GM19455 (cell line): ENCODE measurements around the gene IL17RA.

Experiments
- ATAC-seq: cut with Tn5 transposase; IDR thresholded peaks from one replicate; pipeline ENCODE4 v1.9.1; 2021; ENCODE audit not compliant: unreplicated experiment

The IL17RA gene

DNA sequence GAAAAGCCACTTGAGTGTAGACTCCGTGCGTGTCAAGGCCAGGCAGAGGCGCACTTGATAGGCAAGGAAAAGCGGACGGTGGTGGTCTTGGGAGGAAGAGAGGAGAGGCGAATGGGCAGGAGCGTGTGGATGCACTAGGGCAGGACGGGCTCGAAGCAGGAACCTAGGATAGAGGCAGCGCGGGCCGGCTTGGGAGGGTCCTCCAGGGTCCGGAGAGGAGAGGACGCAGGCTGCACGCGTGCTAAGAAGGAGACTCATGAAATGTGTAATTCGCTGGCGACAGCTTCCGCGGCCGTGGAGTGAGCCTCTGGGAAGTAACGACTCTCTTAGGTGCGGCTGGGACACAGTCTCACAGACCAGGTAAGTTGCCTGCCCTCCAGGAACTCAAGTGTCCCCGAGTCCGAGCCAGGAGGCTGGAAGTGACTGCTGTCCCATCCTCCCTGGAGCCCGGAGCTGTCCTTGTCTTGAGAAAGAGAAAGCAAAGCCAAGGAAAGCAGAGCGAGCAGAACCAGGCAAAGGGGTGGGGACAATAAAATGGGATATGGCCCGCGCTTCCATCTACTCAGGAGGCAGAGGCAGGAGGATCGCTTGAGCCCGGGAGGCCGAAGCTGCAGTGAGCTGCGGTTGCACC, 874 bp upstream of the IL17RA start:
- ATAC-seq = no peak

DNA sequence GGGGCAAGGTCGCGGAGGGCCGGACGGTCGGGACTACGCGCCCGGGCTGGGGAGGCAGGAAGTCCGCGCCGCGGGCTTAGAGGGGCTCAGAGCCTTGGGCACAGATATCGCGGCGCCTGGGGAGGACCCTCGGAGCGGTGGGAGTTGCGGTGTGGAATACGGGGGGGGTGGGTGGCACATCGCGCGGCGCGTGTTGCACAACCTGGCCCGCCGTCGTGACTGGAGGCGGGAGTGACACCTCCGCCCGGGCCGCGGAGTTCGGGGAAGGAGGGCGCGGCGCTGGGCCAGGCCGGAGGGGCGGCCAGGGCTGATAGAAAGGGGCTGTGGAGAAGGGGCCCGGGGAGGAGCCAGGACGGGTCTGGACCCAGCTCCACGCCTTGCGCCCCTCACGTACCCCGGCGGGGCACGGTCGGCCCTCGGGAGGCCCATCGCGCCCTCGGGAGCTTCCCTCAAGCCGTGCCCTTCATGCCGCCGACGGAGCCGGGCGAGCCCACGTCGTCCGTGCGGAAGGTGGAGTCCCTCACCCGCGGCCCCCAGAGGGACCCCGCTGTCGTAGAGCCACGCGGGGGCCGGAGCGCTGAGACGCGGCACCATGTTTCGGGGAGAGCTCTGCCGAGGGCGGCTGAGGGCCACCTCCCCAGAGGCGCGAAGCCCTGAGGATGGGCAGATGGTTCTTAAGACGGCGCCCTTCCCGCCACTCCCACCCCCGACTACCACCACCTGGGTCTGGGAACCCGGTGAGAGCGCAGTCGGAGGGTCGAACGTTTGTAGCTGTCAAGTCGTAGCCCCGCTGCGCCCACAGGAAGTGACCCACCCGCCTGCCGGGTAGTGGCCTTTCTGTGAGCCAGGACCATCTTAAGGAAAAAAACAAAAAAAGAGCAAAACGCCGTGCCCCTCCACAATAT, 729 bp downstream of the IL17RA start:
- peak; percentile 19 for ATAC-seq

DNA sequence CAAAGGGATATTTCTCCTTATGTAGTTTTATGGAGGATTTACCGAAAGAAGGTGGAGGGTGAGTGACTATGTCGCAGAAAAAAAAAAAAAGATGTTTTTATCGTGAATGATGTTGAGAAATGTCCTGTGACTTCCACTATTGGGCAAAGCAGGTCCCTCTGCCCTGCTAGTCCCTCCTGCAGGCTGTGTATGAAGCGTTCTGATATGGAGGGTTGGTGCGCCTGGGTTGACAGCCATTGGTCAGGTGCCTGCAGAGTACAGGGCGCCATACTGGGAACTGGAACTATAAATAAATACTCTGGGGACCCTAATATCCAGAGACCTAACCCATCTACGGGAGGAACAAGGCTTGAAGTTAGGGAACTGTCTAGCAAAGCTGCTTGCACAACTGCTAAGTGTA, 1.5 kb downstream of the IL17RA start:
- ATAC-seq = no peak

DNA sequence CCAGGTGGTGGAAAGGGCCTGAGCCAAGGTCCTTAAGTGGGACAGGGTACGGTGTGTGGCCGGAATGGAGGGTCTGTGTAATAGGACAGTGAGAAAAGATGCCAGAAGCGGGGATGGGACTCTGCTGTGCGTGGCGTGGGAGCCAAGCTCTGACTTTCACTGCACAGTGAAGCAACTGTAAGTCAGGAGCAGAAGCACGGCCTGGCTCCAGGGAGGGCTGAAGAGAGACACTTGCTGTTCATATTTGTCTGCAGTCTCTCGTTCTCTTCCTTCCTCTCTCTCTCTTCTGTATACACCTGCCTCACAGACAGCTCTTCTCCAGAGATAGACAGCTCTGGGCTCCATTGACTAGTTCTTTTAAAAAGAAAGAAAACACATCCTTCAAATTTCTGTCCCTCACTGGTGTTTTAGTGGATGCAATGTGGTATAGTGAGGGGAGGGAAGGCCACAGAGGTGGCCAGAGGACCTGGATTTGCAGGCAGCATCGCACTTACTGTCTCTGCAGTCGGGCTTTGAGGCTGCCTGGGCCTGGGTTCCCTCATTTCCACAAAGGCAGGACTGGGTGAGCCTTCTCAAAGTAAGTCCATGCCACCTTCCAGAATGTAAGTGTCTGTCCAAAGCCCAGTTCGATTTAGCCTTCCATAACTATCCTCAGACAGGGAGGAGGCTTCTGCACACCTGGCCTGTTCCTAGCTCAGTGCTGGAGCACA, 2.1 kb downstream of the IL17RA start:
- ATAC-seq = no peak

DNA sequence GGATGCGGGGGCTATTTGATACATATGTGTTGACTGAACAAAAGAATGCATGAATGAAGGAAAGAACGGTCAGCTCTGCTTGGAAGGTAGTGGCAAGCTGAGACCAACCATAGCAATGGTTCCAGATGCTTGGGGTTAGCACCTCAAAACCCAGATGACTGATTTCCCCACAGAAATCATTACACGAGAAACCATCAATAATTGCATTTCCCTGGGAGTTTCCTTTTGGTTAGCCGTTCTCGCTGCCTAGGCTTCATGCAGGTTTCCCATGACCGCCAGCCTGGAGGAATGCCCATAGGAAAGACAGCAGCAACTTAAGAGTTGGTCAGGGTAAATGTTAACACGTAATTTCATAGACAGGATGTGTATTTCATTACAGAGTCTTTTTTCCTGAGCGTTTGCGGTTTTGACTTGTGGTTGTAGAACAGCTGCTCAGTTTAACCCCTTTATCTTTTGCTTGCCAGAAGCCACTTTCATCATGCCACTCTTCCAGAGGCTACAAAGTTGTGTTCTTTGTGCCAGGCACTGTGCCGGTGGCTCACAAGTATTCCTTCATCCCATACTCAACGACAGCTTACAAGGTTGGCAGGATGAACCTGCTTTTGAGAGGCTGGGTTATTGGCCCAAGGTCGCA, 2.8 kb downstream of the IL17RA start:
- no peak for ATAC-seq

DNA sequence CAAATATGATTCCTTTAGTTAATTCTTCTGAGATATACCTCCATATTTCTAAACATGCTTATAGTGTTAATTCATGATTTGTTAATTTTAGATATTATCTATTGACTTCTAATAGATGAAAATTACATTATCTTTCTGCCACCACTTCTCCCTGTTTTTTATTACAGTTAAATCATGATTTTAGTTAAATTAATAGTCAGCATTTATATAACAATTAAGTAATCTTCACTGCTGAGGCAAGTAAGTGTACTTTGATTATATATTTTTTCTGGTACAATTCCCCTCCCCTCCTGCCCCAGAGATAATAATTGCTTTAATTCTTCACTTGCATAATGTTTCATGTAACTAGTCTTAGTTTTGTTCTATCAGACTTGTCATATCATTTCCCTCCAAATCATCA, 5.8 kb downstream of the IL17RA start:
- no peak for ATAC-seq

DNA sequence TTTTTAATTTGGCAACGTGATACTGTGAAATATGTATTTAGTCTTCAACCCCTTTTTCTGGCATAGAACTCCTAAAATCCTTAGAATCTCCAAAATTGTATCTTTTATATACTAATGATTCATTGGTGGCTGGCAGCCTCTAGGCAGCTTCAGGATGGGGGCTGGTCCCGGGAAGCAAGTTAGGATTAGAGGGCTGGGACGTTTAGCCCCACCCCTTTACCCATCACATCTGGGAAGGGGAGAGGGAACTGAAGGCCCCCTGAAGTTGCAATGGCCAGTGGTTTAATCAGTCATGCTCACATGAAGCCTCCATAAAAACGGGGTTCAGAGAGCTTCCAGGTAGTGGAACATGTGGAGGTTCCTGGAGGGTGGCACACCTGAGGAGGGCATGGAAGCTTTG, 7.1 kb downstream of the IL17RA start:
- ATAC-seq = no peak

DNA sequence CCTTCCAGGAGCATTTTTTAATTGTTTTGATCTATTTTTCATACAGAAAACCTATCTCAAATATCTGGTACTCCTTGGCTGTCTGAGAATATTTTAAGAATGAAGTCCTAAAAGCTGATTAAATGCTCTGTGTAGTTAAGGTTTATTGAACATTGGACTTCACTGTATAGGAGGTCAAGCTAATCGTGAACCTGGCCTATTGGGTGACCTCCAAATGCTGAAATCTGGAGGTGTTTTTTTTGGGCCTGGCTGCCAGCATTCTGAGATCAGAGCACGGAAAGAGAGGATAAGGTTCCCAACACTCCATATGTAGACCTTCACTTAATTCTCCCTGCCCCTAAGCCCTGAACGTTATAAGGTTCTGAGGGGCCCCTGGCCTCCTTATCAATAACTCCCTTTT, 8.3 kb downstream of the IL17RA start:
- ATAC-seq = no peak

DNA sequence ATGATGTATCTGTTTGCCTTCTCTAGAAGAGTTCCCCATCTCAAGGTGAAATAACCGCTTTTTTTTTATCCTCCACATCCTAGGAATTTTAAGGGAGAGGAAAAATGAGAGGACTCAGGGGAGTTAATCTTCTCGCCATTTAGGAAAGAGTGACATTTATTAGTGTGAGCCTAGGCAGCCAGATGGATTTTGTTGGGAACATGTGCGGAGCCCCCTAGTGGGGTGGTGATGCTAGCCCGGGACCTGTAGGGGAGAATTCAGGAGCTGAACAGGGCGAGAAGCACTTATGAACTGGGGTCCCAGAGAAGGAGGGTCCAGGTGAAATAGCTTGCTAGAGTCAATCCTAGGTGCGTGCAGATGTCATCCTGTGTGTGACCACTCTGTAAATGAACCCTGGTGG, 10.7 kb downstream of the IL17RA start:
- no peak for ATAC-seq

DNA sequence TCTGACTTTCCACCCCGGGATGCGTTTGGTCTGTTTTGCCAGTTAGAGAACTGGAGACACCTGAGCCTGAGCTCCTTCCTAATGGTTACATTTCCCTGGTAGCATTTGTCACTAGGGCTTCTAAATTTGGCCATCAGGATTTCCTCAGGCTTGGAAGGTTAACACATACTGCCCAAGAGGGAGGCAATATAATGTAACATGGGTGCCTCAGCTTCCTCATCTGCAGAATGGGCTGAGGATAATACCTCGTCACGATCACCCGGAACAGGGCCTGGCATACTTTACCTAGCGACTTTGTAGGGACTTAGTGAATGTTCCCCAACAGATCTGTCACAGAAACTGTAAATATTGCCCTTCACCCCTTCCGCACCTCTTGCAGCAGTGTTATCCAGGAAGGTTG, 11.3 kb downstream of the IL17RA start:
- no peak for ATAC-seq

DNA sequence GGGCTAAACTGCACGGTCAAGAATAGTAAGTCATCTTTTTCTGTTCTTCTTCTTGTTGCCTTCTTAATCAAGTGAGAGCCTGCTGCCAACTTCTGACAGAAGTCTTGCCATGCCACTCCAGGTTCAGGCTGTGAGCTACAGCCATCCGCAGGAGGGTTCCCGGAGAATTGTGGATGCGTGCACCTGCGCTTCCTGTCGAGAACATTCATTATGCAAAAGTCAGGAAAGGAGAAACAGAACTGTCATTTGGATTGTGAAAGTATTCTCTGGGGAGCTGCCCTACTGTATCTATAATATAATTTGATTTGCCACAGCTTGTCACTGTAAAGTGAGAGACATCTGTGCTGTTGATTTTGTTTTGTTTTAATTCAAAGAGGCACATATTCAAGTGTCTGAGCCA, 12.3 kb downstream of the IL17RA start:
- no peak for ATAC-seq

DNA sequence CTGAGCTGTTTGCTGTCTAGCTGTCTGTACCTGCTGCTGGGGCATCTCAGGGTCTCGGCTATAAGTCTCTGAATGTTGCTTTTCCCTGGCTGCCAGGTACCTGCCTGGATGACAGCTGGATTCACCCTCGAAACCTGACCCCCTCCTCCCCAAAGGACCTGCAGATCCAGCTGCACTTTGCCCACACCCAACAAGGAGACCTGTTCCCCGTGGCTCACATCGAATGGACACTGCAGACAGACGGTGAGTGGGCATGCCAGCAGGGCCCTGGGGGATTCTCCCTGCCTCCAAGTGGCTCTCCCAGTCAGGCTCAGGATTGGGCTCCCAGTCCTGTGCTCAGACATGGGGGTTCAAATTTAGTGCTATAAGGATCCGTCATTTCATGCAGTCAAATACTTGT, 12.9 kb downstream of the IL17RA start:
- no peak for ATAC-seq

DNA sequence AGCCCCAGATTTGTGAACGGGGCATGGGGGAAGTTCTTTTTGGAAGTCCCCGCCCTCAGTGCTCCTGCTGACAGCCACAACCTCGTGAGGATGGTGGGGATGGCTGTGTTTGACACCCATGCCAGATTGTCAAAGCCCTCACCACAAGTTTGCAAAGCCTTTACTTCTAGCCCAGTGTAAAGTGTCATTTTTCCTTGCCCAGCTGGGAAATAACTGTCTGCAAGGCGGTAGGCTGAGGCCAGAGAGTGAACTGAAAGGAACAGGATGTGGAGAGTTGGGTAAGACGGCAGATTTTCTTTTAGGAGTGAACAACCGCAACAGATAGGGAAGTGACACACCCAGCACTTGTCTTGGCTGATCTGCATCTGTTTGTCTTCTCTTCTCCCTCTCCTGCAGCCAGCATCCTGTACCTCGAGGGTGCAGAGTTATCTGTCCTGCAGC, 13.6 kb downstream of the IL17RA start:
- no peak for ATAC-seq

DNA sequence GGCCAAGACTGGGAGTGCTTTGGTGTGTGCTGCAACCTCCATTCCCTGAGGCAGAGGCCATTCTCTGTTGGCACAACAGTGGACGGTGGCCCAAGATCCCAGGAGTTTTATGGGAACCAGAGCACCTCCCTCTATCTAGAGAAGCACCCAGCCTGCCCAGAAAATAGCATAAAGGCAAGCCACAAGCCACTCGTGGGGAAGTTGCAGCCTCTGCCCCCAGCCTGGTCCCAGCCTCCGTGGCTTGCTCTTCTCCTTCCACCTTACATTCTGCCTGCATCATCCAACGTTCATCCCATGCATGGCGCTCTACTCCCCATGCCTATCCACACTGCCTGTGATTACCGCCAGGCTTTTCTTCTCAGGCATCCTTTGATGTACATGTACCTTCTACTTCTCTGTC, 15.8 kb downstream of the IL17RA start:
- no peak for ATAC-seq

DNA sequence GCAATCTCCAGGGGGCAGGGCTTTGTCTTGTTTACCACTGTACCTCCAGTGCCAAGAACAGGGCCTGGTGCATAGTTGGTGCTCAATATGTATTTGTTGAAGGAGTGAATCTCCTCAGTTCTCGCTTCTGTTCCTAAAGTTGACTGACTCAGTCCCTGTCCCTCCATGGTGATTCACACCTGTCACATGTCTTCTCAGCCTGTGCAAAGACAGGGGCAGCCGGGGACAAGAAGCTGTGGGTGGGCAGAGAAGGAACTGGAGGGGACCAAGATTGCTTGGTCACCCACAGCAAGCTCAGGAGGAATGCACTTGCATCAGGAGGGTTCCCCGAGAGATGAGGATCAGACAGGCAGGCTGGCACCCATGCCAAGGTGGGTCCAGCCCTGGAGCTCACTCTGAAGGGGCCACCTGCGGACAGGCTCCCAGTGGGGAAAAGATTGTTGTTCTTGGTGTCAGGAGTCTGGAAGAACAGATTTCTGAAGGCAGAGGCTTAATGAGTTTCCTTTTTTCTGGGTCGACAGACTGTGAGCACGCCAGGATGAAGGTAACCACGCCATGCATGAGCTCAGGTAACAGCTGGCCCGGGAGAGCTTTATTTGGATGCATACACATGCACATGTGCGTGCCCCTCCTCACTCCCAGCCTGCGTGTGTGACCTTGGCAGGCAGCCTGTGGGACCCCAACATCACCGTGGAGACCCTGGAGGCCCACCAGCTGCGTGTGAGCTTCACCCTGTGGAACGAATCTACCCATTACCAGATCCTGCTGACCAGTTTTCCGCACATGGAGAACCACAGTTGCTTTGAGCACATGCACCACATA, 16.9 kb downstream of the IL17RA start:
- no peak for ATAC-seq

DNA sequence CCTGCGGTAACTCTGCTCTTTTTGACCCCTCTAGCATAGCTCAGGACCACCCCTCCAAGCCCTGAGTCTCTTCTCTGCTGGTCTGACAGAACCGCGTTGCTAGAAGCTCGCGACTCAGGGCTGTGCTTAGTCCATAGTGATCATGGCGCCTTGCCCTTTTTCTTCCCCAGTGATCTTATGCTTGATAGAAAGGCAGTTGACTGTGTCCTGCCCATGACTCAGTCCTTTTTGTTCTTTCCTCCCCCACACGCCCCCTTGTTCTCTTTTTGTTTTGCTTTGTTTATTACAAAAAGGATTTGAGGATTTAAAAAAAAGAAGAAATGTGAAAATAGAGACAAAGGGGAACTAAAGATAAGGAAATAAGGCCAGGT, 17.5 kb downstream of the IL17RA start:
- no peak for ATAC-seq

DNA sequence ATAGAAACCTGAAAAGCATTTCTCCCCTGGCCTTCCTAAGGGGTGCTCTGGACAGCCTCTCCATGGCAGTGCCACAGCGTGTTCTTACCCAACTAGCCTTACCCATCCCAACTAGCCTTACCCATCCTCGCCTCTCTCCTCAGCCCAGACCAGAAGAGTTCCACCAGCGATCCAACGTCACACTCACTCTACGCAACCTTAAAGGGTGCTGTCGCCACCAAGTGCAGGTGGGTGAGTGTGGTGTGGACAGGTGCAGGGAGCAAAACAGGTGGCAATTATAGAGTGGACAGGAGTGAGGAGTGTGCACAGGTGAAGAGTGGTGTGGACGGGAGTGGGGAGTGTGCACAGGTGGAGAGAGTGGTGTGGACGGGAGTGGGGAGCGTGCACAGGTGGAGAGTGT, 18.6 kb downstream of the IL17RA start:
- no peak for ATAC-seq

DNA sequence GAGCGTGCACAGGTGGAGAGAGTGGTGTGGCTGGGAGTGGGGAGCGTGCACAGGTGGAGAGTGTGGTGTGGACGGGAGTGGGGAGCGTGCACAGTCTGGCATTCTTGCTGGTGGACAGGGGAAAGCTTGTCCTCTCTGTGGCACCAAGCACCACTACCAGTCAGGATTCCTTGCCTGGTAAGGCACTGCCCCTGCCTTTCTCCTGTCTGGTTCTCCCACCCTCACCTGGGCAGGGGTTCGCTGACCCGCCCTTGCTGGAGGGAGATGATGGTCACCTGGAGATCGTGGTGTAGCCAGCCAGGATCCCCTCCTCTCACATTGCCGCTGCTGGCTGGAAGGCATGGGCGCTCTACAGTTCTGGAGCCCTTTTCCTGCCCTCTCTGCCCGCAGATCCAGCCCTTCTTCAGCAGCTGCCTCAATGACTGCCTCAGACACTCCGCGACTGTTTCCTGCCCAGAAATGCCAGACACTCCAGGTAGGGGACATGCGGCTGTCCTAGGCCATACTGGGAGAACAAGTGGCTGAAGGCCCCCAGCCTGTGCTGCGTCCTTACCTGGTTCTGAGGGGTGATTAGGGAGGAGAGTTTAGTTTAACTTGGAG, 19.6 kb downstream of the IL17RA start:
- ATAC-seq = no peak

DNA sequence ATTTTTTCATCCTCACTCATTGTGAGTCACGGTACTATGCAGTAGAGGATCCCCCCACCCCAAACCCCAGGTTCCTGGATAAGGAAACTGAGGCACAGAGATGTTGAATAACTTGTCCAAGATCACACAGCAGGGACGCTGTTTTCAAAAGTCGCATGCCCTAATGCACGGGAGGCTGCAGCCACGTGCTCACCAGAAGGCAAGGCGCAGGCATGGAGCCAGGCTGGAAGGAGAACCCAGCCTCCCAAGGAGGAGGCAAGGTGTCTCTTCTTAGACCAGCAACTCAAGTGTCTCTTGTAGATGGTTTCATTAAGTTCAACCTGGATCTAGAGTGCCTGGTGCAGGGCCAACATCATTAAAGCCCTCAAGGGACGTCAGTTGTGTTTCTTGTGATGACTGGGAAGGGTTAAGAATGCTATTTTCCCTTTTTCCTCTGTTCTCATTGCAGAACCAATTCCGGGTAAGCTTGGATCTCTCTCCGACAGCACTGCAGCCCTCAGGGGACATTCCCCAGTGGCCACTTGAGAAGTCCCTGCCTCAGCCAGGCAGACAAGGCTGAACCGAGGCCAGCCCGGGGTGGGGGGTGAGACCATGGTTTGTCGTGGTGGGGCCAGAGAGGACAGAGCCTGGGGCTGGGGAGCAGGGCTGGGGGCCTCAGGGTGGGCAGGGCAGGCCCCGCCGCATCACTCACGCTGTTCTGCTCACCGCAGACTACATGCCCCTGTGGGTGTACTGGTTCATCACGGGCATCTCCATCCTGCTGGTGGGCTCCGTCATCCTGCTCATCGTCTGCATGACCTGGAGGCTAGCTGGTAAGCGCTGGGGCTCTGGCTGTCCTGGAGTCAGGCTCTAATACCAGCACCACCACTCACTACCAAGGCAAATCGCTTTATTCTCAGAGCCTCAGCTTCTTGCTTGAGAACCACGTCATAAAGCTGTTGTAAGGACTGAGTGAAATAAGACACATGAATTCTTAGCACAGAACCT, 20.6 kb downstream of the IL17RA start:
- no peak for ATAC-seq
